ENCODE measurements around the gene TSPAN14.
"Not testable (repeated sequence)": the region's sequence is repeated elsewhere in the genome, so short reads cannot be mapped to it uniquely, and the experiment has no call there.

The TSPAN14 gene, protein sequence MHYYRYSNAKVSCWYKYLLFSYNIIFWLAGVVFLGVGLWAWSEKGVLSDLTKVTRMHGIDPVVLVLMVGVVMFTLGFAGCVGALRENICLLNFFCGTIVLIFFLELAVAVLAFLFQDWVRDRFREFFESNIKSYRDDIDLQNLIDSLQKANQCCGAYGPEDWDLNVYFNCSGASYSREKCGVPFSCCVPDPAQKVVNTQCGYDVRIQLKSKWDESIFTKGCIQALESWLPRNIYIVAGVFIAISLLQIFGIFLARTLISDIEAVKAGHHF

DNA sequence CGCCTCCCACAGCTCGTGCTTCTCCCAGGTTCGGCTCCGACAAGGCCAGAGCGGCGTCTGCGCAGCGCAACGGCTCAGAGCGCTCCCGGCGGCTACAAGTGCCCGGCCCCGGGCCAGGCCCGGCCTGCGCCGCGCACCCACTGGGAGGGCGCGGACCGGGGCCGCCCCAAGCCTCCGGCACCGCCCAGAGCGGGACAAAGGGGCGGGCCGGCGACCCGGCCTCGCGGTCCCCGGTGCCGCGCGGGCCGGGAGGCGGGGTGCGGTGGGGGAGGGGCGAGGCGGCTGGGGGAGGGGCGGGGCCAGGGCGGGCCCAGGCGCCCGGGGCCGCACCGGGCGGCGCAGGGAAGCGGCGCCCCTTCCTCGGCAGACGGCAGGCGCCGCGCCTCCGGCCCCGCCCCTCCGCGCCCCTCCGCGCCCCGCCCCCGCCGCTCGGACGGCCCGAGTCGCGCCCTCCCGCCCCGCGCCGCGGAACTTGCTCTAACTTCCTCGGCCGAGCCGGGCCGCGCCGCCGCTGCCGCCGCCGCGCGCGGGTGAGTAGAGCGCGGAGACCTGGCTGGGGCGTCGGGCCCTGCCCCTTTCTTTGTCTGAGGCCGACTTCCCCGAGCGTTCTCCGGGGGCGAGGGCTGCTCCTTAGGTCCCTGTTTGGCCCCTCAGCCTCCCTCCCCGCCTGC is at the start of gene TSPAN14:
TSS of gene TSPAN14 (plus strand) at position 469 of the 671 bp plus-strand sequence. CDS start 34,924 bp downstream, outside the sequence.
- no peak for DNase-seq (ENCODE audit: low read depth)

DNA sequence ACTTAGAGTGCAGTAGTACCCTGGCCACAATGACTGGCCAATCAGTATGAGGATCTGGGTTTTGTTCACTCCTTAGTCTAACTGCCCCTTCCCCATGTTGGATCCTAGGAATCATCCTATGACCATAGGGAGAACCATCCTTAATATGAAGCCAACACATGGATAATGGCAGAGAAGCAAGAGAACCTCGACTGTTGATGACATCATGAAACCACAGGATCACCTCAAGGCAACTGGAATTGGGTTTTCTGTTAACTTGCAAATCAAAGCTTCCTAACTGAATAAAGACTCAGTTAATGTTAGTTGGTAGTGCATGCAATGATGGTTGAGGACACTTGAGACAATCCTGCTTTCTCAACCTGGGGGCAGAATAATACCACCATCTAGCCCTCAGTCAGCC is 49.1 kb upstream of the TSPAN14 start:
- DNase-seq (ENCODE audit: low read depth), result no peak

DNA sequence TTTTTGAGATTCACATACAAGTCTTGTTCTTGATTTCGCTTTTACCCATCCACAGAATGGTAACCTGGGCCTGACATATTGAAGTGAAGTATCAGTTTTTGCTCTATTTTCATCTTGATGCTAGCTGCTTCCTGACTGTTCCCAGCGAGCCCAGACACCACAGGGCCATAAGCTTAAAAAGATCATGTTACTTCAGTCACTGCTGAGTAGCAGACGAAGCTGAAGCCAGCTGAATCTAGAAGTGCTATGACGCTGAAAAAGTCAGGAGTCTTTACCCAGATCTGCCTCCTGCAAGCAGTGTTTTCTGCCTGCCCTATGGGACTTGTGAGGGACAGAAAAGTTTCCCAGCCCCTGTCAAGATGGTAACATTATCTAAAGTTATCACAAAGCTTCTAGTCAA is 48.5 kb upstream of the TSPAN14 start:
- no peak for DNase-seq (ENCODE audit: low read depth)

DNA sequence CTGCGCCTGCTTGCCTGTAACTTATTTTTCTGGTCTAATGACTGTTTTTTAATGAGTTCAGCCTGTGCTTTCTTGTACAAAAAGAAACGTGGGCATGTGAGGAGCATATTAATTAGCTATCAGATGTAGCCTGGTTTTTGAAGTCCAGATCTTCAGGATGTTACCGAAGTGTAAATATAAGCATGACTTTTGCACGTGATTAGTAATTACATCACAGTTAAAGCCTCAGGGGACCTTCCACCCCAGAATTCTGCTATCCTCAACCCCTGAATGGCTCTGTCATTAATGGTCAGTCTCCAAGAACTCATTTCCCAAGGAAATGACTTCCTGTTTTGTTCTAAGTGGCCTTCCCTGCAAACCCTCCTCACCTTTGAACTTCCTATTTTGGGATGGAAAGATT is 47.9 kb upstream of the TSPAN14 start:
- DNase-seq (ENCODE audit: low read depth), result no peak

DNA sequence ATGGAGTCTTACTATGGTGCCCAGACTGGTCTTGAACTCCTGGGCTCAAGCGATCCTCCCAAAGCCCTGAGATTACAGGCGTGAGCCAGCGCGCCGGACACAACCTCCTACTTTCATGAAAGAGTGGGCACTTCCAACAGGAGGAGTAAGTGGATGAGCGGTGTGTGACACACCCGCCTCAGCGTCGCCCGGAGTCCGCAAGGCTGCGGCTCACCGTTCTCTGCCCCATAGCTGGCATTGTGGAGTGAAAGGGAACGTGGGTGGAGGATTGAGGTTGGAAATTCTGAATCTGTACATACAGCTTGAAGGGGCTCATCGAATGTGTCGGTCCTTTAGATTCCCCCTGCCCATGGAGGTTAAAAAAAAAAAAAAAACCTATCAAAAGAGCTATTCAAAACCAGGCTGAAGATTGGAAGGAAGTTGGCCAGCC is 46.3 kb upstream of the TSPAN14 start:
- no peak for DNase-seq (ENCODE audit: low read depth)

DNA sequence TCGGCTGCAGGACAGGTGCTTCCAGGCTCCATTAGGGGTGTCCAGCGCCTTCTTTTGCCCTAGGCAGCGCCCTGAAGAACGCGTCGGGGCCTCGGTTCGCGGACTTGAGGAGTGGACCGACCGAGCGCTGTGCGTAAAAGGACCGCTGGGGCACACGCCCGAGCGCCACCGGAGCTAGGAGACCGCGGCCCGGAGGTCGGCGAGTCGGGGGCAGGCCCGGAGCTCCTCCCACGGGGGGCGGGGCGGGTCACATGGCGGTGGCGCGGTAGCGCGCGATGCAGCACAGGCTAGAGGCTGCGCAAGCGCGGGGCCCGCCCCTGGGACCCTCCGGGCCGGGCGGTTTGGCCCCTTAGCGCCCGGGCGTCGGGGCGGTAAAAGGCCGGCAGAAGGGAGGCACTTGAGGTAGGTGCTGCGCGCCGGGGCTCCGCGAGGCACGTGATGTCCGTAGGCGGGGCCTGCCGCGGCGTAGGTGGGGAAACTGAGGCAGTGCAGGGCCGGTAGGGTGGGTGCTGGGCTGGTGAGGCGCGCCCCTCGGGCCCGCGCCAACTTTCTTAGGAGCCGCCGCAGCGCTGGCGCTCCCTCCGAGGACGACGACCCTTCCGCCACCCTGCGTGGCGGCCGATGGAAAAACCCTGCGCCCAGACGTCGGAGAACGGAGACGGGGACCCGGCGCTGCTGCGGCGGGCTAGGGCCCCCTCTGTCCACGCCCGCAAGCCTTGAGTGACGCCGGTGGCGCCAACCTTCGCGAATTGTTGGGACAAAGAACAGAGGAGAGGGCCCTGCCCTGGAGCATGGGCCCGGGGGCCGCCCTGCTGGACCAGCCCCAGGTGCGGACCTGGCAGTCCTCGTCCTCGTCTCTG is 45.6 kb upstream of the TSPAN14 start, which contains the start of gene PRXL2A:
TSS of gene PRXL2A (plus strand) at position 310 of the 860 bp plus-strand sequence. CDS start 11,917 bp downstream, outside the sequence.
- no peak for DNase-seq (ENCODE audit: low read depth)

DNA sequence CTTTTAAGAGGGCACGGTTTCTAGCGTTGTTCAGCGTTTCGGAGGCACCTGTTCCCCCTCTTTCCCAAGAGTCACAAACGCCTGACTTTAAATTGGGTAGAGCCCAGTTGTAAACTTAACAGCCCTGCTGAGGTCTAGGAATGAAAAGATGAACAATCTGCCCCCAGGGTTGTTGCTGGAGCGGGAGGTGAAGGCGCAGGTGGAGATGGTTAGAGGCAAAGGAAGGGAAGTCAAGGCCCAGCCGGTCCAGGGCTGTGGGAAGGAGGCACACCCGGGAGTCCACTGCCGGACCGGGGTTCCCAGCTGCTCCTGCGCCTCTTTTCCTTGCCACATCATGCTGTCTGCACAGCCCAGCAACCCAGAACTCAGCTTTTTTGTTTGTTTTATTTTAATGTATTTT is 45.0 kb upstream of the TSPAN14 start:
- no peak for DNase-seq (ENCODE audit: low read depth)

DNA sequence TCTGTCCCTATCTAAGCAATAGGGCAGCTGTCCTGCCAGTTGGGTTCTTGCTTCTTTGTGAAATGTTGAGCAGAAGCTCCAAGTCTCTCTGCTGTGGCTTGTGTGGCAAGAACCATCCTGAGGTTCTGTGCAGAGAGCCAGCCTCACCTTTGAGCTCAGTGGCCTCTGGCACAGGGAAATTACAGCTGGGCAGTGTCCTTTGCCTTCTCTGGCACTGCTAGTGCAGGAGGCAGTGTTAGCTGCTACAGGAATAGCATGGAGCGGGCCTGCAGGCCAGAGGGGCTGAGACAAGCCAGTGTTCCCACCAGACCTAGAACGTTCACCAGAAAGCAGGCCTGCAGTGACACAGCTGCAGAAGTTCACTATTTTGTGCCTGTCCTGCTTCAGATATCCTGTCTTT is 44.0 kb upstream of the TSPAN14 start:
- no peak for DNase-seq (ENCODE audit: low read depth)

DNA sequence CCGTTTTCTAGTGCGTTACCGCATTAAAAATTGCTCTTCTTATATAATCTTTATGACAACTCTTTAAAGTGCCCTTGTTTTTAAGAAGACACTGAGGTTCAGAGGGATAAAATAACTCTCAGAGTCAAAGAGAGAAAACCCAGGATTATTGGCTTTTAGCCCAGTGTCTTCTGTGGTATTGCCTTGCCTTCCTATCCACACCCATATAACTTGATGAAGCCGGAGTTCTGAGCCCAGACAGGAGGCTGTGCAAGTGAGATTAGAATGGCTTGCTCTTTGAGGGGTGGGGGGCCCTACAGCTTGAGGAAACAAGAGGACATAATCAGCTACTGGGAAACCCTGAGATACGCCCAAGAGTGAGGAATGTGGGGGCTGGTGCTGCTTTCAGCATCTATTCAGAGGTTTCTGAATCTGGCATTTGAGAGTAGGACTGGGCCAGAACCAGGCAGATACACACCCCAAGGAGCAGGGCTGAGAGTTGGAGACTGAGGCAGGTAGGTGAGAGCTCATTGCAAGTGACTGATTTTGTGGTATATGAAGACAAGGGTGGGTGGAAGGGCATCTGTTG is 43.4 kb upstream of the TSPAN14 start:
- DNase-seq (ENCODE audit: low read depth), result no peak

DNA sequence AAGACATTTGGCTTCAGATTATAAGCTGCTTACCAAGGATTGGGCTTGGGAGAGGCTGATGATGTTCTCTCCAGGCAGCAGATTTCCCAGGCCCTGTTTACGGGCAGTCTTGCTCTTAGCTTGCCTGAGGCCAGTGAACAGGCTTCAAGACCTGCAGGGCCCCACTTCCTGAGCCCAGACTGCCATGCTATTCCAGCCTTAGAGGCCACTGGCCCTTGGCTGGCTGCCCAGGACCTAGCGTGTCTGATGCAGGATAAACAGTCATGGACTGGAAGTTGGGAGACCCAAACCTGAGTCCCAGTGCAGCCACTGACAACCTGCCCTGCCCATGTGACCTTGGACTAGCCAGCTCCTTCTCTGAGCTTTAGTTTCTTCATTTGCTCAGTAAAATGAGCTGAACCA is 42.8 kb upstream of the TSPAN14 start:
- DNase-seq (ENCODE audit: low read depth), result no peak

DNA sequence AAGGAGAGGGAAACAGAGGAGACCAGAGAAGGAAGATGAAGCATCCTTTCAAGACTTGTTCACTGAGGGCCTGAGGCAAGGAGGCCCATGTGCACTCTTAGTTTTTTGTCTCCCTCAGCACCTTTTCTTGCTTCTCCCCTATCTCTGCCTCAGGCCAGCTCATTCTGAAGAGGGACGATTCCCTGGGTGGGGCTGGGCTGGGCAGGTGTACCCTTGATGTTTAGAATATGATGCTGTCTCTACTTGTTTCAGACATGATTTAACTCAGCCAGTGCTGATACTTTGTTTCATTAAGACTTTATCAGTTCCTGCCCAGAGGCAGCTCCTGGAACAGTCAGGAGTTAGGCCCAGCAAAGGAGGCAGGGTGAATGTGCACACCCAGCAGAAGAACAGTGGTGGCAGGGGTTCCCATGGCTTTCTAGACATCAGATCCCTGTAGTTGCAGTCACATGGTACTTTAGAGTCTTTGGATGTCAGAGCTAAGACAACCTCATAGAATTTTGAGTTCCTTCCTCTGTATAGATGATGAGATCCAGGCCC is 42.4 kb upstream of the TSPAN14 start:
- DNase-seq (ENCODE audit: low read depth), result no peak

DNA sequence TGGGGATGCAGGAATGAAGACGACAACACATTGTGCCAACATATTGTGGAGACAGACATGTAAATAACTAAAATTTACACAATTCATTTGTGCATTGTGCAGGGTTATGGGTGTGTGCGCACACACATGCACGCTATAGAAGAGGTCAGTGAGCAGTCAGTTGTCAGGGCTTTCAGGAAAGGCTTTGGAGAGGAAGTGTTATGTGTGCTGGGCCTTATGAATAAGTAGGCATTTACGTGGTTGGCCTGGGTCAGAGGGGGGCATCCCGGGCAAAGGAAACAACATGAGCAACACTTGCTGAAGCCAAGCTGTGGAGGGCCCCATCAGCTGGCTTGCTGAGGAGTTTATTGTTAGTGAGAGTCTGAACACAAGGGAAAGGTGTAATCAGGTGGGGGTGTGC is 41.6 kb upstream of the TSPAN14 start:
- DNase-seq (ENCODE audit: low read depth), result no peak

DNA sequence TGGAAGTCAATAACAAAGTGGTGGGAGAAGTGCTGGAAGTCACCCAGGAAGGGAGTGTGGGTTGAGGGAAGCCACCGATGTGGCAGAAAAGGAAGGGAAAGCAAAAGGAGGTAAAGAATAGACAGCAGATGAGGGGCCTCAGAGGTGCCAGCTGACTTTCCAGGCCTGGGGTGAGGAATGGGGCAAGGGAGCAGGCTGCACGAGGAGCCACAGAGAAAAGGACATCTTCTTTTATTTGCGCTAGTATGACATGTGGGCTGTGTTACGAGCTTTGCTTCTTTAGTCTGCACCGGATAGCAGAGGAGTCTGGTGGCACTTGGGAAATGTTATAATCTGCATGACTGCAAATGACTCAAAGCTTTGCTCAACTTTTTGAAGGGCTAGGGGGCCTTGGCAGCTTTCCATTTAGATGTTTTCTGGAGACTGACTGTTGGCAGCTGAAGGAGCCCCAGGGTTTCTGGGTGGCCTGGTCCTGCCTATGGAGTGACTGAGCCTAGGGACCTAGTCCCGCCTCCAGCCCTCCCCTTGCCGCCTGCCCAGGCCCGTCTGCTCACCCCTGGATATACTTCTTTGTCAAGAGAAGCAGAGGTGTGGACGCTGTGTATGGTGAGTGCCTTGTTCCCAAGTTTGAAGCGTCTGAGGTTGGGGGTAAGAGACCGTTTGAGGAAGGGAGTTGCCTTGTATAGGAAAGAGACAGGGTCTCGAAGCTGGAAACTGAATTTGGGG is 40.7 kb upstream of the TSPAN14 start:
- DNase-seq (ENCODE audit: low read depth), result no peak

DNA sequence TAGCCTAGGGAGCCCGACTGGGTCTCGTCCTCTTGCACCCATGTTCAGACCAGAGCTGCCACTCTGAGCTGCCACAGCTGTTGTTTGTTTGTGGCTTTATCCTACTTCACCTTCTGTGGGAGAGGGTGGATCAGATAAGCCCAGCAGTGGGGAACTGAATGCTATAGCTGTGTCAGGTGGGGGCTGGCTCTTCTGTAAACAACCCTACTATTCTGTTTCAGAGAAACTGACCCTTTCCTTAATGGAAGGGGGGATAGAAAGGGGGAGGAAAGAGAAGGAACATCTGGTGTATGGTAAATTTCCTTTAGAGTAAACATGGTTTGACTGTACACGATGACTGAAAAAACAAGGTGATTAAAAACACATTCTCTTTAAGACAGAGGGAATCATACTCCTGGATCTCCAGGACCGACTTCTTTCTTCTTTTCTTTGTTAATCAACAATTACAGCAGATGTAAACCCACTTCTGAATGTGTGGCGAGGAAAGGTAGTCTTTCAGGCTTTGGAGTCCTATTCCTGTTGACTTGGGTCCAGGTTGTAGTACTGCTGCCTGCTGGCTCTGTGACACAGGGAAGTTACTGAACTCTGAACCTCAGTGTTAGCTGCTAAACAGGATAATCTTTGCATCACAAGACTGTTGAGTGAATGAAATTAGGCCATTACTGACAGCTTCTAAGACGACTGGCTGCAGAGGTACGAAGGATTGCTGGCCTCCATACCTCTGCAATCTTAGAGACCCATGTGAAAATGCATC is 39.8 kb upstream of the TSPAN14 start:
- DNase-seq (ENCODE audit: low read depth), result no peak

DNA sequence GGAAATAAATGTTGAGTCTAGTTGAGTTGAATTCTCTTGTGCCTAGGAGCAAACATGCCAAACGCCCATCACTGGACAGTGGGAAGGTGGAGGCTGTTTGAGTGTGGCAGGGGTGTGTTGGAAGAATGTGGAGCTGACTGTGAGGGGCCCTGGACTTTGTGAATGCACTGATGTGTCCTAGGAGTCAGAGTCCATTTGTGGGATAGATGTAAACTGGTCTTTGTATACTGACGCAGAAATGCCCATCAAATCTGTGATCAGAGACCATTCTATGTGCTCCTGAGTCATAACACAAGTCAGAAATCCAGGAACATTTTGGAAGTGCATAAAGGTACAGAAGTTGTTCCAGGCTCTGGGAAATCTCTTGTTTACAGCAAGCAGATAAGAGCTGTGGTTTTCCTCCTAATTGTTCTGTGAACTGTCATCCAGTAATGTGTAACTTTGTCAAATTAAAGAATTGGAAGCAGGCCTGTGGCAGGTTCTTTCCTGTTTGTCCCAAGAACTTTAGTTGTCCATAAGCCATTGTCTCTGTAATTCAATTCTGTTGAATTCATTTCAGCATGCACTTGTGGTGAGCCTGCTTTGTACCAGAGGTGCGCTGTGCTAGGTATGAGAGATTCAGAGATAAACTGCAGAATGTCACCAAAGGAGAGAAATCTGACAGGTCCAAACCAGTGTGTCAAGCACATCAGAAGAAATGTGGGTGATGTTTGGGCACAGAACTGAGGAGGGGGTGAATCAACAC is 38.2 kb upstream of the TSPAN14 start:
- DNase-seq (ENCODE audit: low read depth), result no peak

DNA sequence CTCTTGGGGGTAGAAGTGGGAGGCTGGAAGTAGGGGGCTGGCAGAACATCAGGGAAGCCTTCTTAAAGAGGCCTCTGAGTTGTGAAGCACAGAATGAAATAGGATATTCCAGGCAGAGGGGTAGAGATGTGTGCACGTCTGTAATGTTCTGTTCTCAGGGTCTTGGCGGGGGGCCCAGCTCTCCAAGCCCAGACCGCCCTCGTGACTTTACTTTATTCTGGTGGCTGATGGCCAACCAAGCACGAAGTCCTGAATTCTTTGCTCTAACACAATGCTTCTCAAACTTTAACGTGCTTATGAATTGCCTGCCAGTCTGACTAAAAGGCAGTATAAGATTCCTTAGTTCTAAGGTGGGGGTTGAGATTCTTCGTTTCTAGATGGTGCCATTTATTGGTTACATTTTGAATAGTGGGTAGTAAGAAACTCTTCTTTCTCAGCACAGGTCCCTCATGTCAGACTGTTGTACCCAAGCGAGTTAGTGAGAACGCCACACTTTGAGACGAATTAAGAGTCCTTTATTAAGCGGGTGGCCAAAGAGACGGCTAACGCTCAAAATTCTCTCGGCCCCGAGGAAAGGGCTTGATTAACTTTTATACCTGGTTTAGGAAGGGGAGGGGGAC is 37.5 kb upstream of the TSPAN14 start:
- no peak for DNase-seq (ENCODE audit: low read depth)

DNA sequence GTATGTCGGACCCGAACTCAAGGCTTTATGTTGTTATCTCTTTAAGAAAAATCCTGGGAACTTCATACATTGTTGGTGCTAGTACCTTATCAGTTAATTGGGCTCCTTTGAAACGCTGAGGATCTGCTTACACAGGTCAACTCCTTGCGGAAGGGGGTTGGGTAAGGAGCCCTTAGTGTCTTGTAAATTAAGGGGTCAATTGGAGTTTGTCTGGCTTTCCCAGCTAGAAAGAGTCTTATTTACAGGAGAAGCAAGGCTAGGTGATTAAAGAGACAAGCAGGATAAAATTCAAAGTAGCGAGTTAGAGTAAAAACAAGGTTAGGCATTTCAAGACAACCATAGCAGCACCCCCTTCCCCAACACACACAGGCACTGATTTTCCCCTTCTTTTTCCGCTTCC is 36.9 kb upstream of the TSPAN14 start:
- not testable (repeated sequence) for DNase-seq (ENCODE audit: low read depth)

DNA sequence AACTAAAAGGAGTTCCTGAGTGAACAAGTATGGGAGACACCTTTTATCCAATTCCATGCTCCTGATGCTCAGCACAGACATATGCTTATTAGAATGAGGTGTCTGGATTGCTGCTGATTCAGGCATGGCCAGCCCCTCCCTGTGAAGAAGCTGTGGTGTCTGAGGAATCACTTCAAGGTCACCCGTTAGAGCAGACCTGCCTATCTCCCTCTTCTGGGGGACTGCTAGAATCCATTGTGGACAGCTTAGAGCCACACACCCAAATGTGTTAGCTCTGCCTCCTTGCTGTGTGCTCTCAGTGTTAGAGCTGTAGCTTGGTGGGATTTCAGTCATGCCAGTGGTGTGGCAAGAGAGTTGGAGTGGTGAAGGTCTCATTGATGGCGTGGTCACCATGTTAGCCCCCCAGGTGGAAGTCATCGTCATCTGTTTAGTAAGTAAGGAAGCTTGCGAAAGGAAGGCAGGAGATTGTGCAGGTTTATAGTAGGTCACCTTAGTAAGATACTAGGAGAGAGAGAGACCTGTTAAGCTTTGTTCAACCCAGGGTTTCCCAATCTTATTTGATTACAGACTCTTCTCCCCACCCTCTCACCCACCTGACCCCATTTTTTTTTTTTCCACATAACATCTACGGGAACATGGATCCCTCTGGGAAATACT is 32.9 kb upstream of the TSPAN14 start:
- no peak for DNase-seq (ENCODE audit: low read depth)

Measured in HS-5 (cell line).